Stimulated activated naive B cell treated with anti-CD40 and anti-IgM and Interleukin-4, amounts not matched to agents 10 μg/mL and 1 μg/mL and 100 μg/mL, for 72 hours (primary cell): Measurements from ENCODE around the gene CPZ.

Experiments used
- ATAC-seq, 2 donors: fragments of 150-1000 bp; cut with Tn5 transposase; replicated peaks; 2 replicates each; pipeline ENCODE4 v1.10.0; 2021; ENCODE audit warnings: moderate library complexity in 1 of 2
- DNase-seq: peaks from one replicate; pipeline ENCODE4 v3.0.0; 2021
- H3K27ac Mint-ChIP-seq: one replicate; pipeline ENCODE4 v1.8.0; 2022; ENCODE audit warnings: mild to moderate bottlenecking, mixed read lengths
- H3K27me3 Mint-ChIP-seq, 2 donors: one replicate each; pipeline ENCODE4 v1.8.0; 2022; ENCODE audit warnings: mixed read lengths in 2 of 2
- H3K36me3 Mint-ChIP-seq, 2 donors: one replicate each; pipeline ENCODE4 v1.8.0; 2022; ENCODE audit warnings: mixed read lengths in 2 of 2, mild to moderate bottlenecking in 1 of 2
- H3K4me1 Mint-ChIP-seq, 2 donors: one replicate each; pipeline ENCODE4 v1.8.0; 2022; ENCODE audit warnings: mixed read lengths in 2 of 2, mild to moderate bottlenecking in 1 of 2
- H3K4me3 Mint-ChIP-seq, 2 donors: one replicate each; pipeline ENCODE4 v1.8.0; 2022; ENCODE audit warnings: mild to moderate bottlenecking in 2 of 2, mixed read lengths in 2 of 2, moderate library complexity in 1 of 2
- H3K9me3 Mint-ChIP-seq, 2 donors: one replicate each; pipeline ENCODE4 v1.8.0; 2022; ENCODE audit warnings: mixed read lengths in 2 of 2, mild to moderate bottlenecking in 1 of 2

The CPZ gene

GRCh38 chr4:8600686-8601085 is 8.1 kb downstream of the CPZ start:
- no peak for ATAC-seq
- H3K36me3 Mint-ChIP-seq = no peaks in the 10 kb centered on the region
- H3K4me1 Mint-ChIP-seq = peaks cover 0 to 4% of the 10 kb centered on the region in 2 donors
- H3K4me3 Mint-ChIP-seq = no peak overlapping the region
- no peaks in the 10 kb centered on the region for H3K27me3 Mint-ChIP-seq
- no peaks in the 10 kb centered on the region for H3K9me3 Mint-ChIP-seq
- no peak for DNase-seq
- no peak overlapping the region for H3K27ac Mint-ChIP-seq

GRCh38 chr4:8601086-8601485 is 8.5 kb downstream of the CPZ start:
- H3K9me3 Mint-ChIP-seq = no peaks in the 10 kb centered on the region
- DNase-seq (no peak), ATAC-seq (no peak)
- H3K27me3 Mint-ChIP-seq = no peaks in the 10 kb centered on the region
- no peak overlapping the region for H3K27ac Mint-ChIP-seq
- peaks cover 0 to 4% of the 10 kb centered on the region in 2 donors for H3K4me1 Mint-ChIP-seq
- no peaks in the 10 kb centered on the region for H3K36me3 Mint-ChIP-seq
- H3K4me3 Mint-ChIP-seq = no peak overlapping the region

GRCh38 chr4:8601556-8601955 is 9.0 kb downstream of the CPZ start:
- no peaks in the 10 kb centered on the region for H3K36me3 Mint-ChIP-seq
- no peak overlapping the region for H3K27ac Mint-ChIP-seq
- no peaks in the 10 kb centered on the region for H3K27me3 Mint-ChIP-seq
- ATAC-seq = no peak
- no peak for DNase-seq
- H3K9me3 Mint-ChIP-seq = no peaks in the 10 kb centered on the region
- H3K4me1 Mint-ChIP-seq = peaks cover 0 to 4% of the 10 kb centered on the region in 2 donors
- no peak overlapping the region for H3K4me3 Mint-ChIP-seq

- Mint-ChIP-seq H3K9me3 (no peaks in the 10 kb centered on the region), H3K27me3 (no peaks in the 10 kb centered on the region), H3K4me1 (peaks cover 0 to 4% of the 10 kb centered on the region in 2 donors), H3K36me3 (no peaks in the 10 kb centered on the region), H3K27ac (no peak overlapping the region), H3K4me3 (no peak overlapping the region)
- DNase-seq = no peak
- ATAC-seq = no peak
Measured at GRCh38 chr4:8602686-8603430, 10.3 kb downstream of the CPZ start.

GRCh38 chr4:8603931-8604330 is 11.4 kb downstream of the CPZ start:
- Mint-ChIP-seq H3K27me3 (peaks cover 0 to 1% of the 10 kb centered on the region in 2 donors), H3K27ac (no peak overlapping the region), H3K36me3 (no peaks in the 10 kb centered on the region), H3K9me3 (no peaks in the 10 kb centered on the region), H3K4me3 (no peak overlapping the region), H3K4me1 (peaks cover 0 to 4% of the 10 kb centered on the region in 2 donors)
- DNase-seq (no peak), ATAC-seq (no peak)

GRCh38 chr4:8605289-8605688 is 12.7 kb downstream of the CPZ start:
- DNase-seq (no peak), ATAC-seq (no peak)
- no peak overlapping the region for H3K27ac Mint-ChIP-seq
- peaks cover 0 to 4% of the 10 kb centered on the region in 2 donors for H3K4me1 Mint-ChIP-seq
- no peaks in the 10 kb centered on the region for H3K36me3 Mint-ChIP-seq
- no peaks in the 10 kb centered on the region for H3K9me3 Mint-ChIP-seq
- peaks cover 0 to 5% of the 10 kb centered on the region in 2 donors for H3K27me3 Mint-ChIP-seq
- H3K4me3 Mint-ChIP-seq = no peak overlapping the region

- ATAC-seq = no peak
Measured at GRCh38 chr4:8606476-8606875, 13.9 kb downstream of the CPZ start.

GRCh38 chr4:8606966-8607365 is 14.4 kb downstream of the CPZ start:
- Mint-ChIP-seq H3K27ac (no peak overlapping the region), H3K4me1 (peaks cover 0 to 4% of the 10 kb centered on the region in 2 donors), H3K9me3 (no peaks in the 10 kb centered on the region), H3K36me3 (no peaks in the 10 kb centered on the region), H3K4me3 (no peak overlapping the region), H3K27me3 (peaks cover 5% of the 10 kb centered on the region in 2 donors)
- DNase-seq (no peak), ATAC-seq (no peak)

More at GRCh38 chr4:8606476-8606875, 13.9 kb downstream of the CPZ start:
- H3K9me3 Mint-ChIP-seq = no peaks in the 10 kb centered on the region
- H3K4me3 Mint-ChIP-seq = no peak overlapping the region
- peaks cover 0 to 4% of the 10 kb centered on the region in 2 donors for H3K4me1 Mint-ChIP-seq
- H3K27ac Mint-ChIP-seq = no peak overlapping the region
- DNase-seq = no peak
- H3K36me3 Mint-ChIP-seq = no peaks in the 10 kb centered on the region
- H3K27me3 Mint-ChIP-seq = peaks cover 5% of the 10 kb centered on the region in 2 donors

GRCh38 chr4:8607603-8608481 is 15.3 kb downstream of the CPZ start:
- Mint-ChIP-seq H3K27me3 (peaks cover 5% of the 10 kb centered on the region in 2 donors), H3K4me3 (no peak overlapping the region), H3K9me3 (no peaks in the 10 kb centered on the region), H3K27ac (no peak overlapping the region), H3K36me3 (no peaks in the 10 kb centered on the region), H3K4me1 (peaks cover 0 to 3% of the 10 kb centered on the region in 2 donors)
- peak in 1 of 2 donors; percentile 43 for ATAC-seq
- DNase-seq = no peak

GRCh38 chr4:8608714-8609391 is 16.3 kb downstream of the CPZ start:
- ATAC-seq = peak in 1 of 2 donors; percentile 29
- Mint-ChIP-seq H3K4me1 (no peaks in the 10 kb centered on the region), H3K4me3 (no peak overlapping the region), H3K36me3 (no peaks in the 10 kb centered on the region), H3K9me3 (no peaks in the 10 kb centered on the region), H3K27me3 (peaks cover 5% of the 10 kb centered on the region in 2 donors), H3K27ac (no peak overlapping the region)
- no peak for DNase-seq

GRCh38 chr4:8609406-8609805 is 16.8 kb downstream of the CPZ start:
- no peaks in the 10 kb centered on the region for H3K36me3 Mint-ChIP-seq

GRCh38 chr4:8609824-8610350 is 17.3 kb downstream of the CPZ start:
- Mint-ChIP-seq H3K27ac (no peak overlapping the region), H3K4me3 (no peak overlapping the region), H3K9me3 (no peaks in the 10 kb centered on the region)

More at GRCh38 chr4:8609406-8609805, 16.8 kb downstream of the CPZ start:
- DNase-seq (no peak), ATAC-seq (no peak)
- H3K27ac Mint-ChIP-seq = no peak overlapping the region
- H3K4me1 Mint-ChIP-seq = no peaks in the 10 kb centered on the region
- peaks cover 5% of the 10 kb centered on the region in 2 donors for H3K27me3 Mint-ChIP-seq
- no peak overlapping the region for H3K4me3 Mint-ChIP-seq
- H3K9me3 Mint-ChIP-seq = no peaks in the 10 kb centered on the region

GRCh38 chr4:8610858-8611616 is 18.5 kb downstream of the CPZ start:
- no peaks in the 10 kb centered on the region for H3K9me3 Mint-ChIP-seq

More at GRCh38 chr4:8609824-8610350, 17.3 kb downstream of the CPZ start:
- Mint-ChIP-seq H3K36me3 (no peaks in the 10 kb centered on the region), H3K4me1 (no peaks in the 10 kb centered on the region), H3K27me3 (peaks cover 5 to 8% of the 10 kb centered on the region in 2 donors)
- ATAC-seq = no peak
- no peak for DNase-seq

More at GRCh38 chr4:8610858-8611616, 18.5 kb downstream of the CPZ start:
- DNase-seq (no peak), ATAC-seq (no peak)
- Mint-ChIP-seq H3K4me3 (no peak overlapping the region), H3K4me1 (no peaks in the 10 kb centered on the region), H3K27ac (no peak overlapping the region), H3K36me3 (no peaks in the 10 kb centered on the region), H3K27me3 (peaks cover 5 to 10% of the 10 kb centered on the region in 2 donors)
